GM21723 (cell line): ENCODE results near the gene MYL6.
A peak's percentile ranks its signal among the peaks of the same experiment; 100 is the strongest.
"Not testable (repeated sequence)": the region's sequence is repeated elsewhere in the genome, so short reads cannot be mapped to it uniquely, and the experiment has no call there.

ENCODE experiments used
- ATAC-seq: cut with Tn5 transposase; IDR thresholded peaks from one replicate; pipeline ENCODE4 v1.9.1; 2021; ENCODE audit warnings: mild to moderate bottlenecking, moderate library complexity; ENCODE audit not compliant: unreplicated experiment

Gene MYL6

GRCh38 chr12:56156464-56157200 is 1.5 kb upstream of the MYL6 start:
- ATAC-seq = not testable (repeated sequence)

GRCh38 chr12:56157201-56158028 is 744 bp upstream of the MYL6 start:
- ATAC-seq = peak; percentile 37

- no peak for ATAC-seq
Observed at GRCh38 chr12:56158926-56159461, 835 bp downstream of the MYL6 start.

- no peak for ATAC-seq
Observed at GRCh38 chr12:56159482-56160192, 1.5 kb downstream of the MYL6 start.

- ATAC-seq = no peak
Observed at GRCh38 chr12:56160193-56160763, 2.1 kb downstream of the MYL6 start.

GRCh38 chr12:56160894-56161689 is 2.9 kb downstream of the MYL6 start:
- no peak for ATAC-seq

- no peak for ATAC-seq
Observed at GRCh38 chr12:56161690-56162351, 3.7 kb downstream of the MYL6 start.

- ATAC-seq = no peak
Observed at GRCh38 chr12:56162468-56163290, 4.5 kb downstream of the MYL6 start.

GRCh38 chr12:56163533-56164344 is 5.6 kb downstream of the MYL6 start:
- ATAC-seq = no peak

- no peak for ATAC-seq
Observed at GRCh38 chr12:56164345-56164729, 6.2 kb downstream of the MYL6 start.

- no peak for ATAC-seq
Observed at GRCh38 chr12:56165369-56165768, 7.2 kb downstream of the MYL6 start.

GRCh38 chr12:56169229-56169759 is 11.1 kb downstream of the MYL6 start:
- ATAC-seq = no peak

- ATAC-seq = no peak
Observed at GRCh38 chr12:56172839-56173238, 14.7 kb downstream of the MYL6 start.

- ATAC-seq = no peak
Observed at GRCh38 chr12:56178347-56178746, 20.2 kb downstream of the MYL6 start.

GRCh38 chr12:56186957-56187356 is 28.8 kb downstream of the MYL6 start:
- ATAC-seq = no peak

GRCh38 chr12:56188131-56188777 is 30.1 kb downstream of the MYL6 start:
- no peak for ATAC-seq

GRCh38 chr12:56188778-56189098 is 30.6 kb downstream of the MYL6 start:
- ATAC-seq = peak; percentile 10
